GM18517 (cell line): Measurements from ENCODE around the gene FGF12.
"Not testable (repeated sequence)": the region's sequence is repeated elsewhere in the genome, so short reads cannot be mapped to it uniquely, and the experiment has no call there.

Source experiments
- ATAC-seq: cut with Tn5 transposase; IDR thresholded peaks from one replicate; pipeline ENCODE4 v1.9.1; 2021; ENCODE audit warnings: mild to moderate bottlenecking, moderate library complexity; ENCODE audit not compliant: unreplicated experiment

Gene FGF12

GRCh38 chr3:192727032-192727847 lies at the start of gene FGF12:
Gene FGF12 (minus strand): TSS chr3:192727541.
- ATAC-seq: no peak

- not testable (repeated sequence) for ATAC-seq
These were observed 47.0 kb upstream of the FGF12 start for GRCh38 chr3:192774341-192774740.

GRCh38 chr3:192772240-192772894 lies 45.0 kb upstream of the FGF12 start:
- ATAC-seq: no peak

- no peak for ATAC-seq
These were observed 31.3 kb upstream of the FGF12 start for GRCh38 chr3:192758654-192759053.

- no peak for ATAC-seq
These were observed 23.8 kb upstream of the FGF12 start for GRCh38 chr3:192751148-192751547.

GRCh38 chr3:192750201-192750600 lies 22.9 kb upstream of the FGF12 start:
- ATAC-seq: no peak

GRCh38 chr3:192747746-192748145 lies 20.4 kb upstream of the FGF12 start:
- ATAC-seq: no peak

- ATAC-seq: no peak
These were observed 19.8 kb upstream of the FGF12 start for GRCh38 chr3:192747145-192747544.

GRCh38 chr3:192745150-192745549 lies 17.8 kb upstream of the FGF12 start:
- no peak for ATAC-seq

- not testable (repeated sequence) for ATAC-seq
These were observed 17.3 kb upstream of the FGF12 start for GRCh38 chr3:192744604-192745003.

- ATAC-seq: no peak
These were observed 10.2 kb upstream of the FGF12 start for GRCh38 chr3:192737506-192737905.

GRCh38 chr3:192731233-192731632 lies 3.9 kb upstream of the FGF12 start:
- no peak for ATAC-seq

GRCh38 chr3:192726385-192726784 lies 956 bp downstream of the FGF12 start:
- no peak for ATAC-seq

GRCh38 chr3:192719964-192720363 lies 7.4 kb downstream of the FGF12 start:
- ATAC-seq: no peak

GRCh38 chr3:192718156-192718555 lies 9.2 kb downstream of the FGF12 start:
- no peak for ATAC-seq

- ATAC-seq: no peak
These were observed 12.2 kb downstream of the FGF12 start for GRCh38 chr3:192715126-192715525.

GRCh38 chr3:192711126-192711525 lies 16.2 kb downstream of the FGF12 start:
- not testable (repeated sequence) for ATAC-seq

GRCh38 chr3:192710366-192710765 lies 17.0 kb downstream of the FGF12 start:
- no peak for ATAC-seq

- ATAC-seq: no peak
These were observed 21.1 kb downstream of the FGF12 start for GRCh38 chr3:192706272-192706671.

GRCh38 chr3:192700885-192701284 lies 26.5 kb downstream of the FGF12 start:
- no peak for ATAC-seq

GRCh38 chr3:192696943-192697587 lies 30.3 kb downstream of the FGF12 start:
- no peak for ATAC-seq
